ENCODE results near the gene CTDP1. TPM values are rescaled to one million over a fixed set of nuclear protein-coding genes. Genes with fewer than 3 reads are reported as not detected.

The CTDP1 gene
- total and polyA plus RNA-seq, 12 donors: 3.8 to 23.9 (median 15.8) TPM

DNA sequence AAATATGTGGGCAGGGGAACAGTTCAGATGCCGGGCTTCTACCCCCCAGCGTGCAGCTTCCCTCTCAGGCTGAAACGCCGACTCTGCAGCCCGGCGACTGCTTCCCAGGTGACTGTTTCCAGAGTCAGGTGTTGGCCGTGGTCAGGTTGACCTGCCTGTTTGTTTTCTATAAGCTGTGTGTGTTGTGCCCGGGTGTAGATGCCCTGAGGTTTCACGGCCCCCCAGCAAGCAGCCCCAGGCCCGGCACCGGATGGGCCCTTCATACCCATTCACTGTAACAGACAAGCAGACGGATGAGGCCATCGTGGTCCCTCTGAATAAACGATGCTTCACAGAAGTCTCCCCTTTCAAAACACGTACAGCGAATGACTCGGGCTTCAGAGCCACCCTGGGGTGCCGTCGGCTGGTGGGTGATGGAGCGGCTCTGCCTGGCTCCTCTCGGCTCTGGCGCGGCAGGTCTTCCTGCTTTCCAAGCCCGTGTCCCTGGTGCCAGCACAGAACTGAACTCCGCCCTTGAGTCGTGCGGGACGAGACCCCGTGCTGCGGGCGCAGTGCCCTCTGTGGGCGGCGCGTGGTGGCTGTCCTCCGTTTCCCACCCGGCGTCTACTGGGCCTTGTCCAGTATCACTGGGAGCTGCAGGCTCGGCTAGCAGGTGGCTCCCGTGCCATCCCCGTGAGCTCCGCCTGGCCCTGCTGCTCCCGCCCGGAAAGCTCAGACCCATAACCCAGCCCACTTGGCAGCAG is 103.1 kb downstream of the CTDP1 start:
- no peaks in the 10 kb centered on the region for H3K9me3 ChIP-seq (replicated peaks in 1 of 3)
- intact Hi-C loops (cut with DNase I): no loop called here
- no peak overlapping the region for H3K27ac ChIP-seq
- H3K4me1 ChIP-seq (replicated peaks in 1 of 2): no peaks in the 10 kb centered on the region
- no peak for TF ChIP-seq POLR2A (IDR thresholded peaks at IDR 0.05)
- TF ChIP-seq, protein P1, sequence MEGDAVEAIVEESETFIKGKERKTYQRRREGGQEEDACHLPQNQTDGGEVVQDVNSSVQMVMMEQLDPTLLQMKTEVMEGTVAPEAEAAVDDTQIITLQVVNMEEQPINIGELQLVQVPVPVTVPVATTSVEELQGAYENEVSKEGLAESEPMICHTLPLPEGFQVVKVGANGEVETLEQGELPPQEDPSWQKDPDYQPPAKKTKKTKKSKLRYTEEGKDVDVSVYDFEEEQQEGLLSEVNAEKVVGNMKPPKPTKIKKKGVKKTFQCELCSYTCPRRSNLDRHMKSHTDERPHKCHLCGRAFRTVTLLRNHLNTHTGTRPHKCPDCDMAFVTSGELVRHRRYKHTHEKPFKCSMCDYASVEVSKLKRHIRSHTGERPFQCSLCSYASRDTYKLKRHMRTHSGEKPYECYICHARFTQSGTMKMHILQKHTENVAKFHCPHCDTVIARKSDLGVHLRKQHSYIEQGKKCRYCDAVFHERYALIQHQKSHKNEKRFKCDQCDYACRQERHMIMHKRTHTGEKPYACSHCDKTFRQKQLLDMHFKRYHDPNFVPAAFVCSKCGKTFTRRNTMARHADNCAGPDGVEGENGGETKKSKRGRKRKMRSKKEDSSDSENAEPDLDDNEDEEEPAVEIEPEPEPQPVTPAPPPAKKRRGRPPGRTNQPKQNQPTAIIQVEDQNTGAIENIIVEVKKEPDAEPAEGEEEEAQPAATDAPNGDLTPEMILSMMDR (IDR thresholded peaks at IDR 0.05): no peak
- no peak for DNase-seq
- no peak overlapping the region for H3K4me3 ChIP-seq
- no peaks in the 10 kb centered on the region for H3K36me3 ChIP-seq (replicated peaks in 1 of 2)
- WGBS, 4 donors: 87 to 94% (median 90%) methylated on average over 13 to 43 of the region's 43 CpGs
- H3K27me3 ChIP-seq: peaks cover 18% of the 10 kb centered on the region

DNA sequence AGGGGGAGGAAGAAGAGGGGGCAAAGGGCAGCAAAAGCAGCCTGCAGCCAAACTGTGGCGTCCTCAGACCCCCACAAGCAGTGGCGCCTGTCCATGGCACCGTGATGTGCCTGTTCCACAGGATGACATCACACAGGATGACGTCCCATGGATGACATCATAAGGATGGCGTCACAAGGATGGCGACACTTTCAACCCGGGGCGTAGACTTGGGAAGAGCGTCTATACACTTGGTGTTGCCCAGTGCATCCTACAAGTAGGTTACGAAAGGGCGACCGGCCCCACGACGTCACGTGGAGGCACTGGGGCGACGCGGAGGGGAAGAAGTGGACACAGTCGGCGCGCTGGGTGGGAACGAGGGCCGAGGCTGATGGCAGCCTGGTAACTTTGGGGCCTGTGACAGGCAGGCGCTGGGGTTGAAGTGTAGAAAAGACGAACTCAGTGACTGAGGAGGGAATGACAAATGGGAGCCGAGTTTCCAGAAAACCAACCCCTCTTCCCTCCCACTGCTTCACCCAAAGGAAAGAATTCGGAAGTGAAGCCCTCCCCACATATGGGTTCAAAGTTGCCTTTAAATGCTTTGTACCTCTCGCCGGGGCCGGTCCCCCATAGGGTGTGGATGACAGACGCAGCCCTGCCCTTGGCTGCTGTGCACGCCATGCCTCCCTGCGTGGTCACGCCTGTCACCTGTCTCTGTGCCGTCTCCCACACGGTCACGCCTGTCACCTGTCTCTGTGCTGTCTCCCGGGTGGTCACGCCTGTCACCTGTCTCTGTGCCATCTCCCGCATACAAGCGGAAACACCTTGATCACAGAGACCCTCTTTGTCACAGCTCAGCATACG is 104.7 kb downstream of the CTDP1 start:
- DNase-seq: no peak
- no peaks in the 10 kb centered on the region for H3K9me3 ChIP-seq (replicated peaks in 1 of 3)
- H3K27ac ChIP-seq: no peak overlapping the region
- no peaks in the 10 kb centered on the region for H3K4me1 ChIP-seq (replicated peaks in 1 of 2)
- H3K36me3 ChIP-seq (replicated peaks in 1 of 2): no peaks in the 10 kb centered on the region
- intact Hi-C loops (cut with DNase I): no loop called here
- 80 to 85% (median 82%) methylated on average over 39 to 42 of the region's 42 CpGs for WGBS, 4 donors
- TF ChIP-seq, protein P1 (IDR thresholded peaks at IDR 0.05): no peak
- no peak overlapping the region for H3K4me3 ChIP-seq
- H3K27me3 ChIP-seq: peaks cover 31% of the 10 kb centered on the region

DNA sequence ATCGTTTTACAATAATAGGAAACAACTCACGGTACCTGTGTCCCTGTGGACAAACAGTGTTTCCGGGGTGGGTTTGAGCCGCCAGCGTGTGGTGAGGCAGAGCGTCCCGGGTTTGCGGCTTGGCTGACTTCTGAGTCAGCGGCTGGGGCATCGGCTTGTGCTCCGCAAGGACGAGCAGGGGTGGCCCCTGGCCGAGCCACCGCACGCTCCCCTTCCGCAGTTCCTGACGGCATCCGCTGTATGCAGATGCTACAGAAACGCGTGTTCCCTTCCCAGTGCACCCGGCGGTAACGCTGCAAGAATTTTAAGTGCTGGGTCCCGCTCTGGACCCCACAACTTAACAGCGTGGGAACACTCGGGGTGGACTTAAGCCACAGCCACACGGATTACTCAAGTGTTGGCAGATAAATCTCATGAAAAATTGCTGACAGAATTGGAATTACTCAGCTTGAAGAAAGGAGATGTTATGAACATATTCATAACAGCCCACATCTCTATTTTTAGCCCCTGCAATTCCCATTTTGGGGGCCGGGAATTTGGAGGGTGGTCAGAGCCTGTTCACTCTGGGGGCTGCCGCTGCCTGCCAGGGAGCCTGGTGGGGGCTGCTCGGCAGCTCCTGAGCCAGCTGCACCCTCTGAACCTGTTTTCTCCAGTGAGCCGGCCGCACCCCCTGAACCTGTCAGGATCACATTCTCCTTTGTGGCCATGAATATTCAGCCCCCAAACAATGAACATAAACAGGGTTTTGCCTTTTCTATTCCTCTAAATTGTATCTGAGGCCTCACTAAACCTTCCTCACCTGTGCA is 105.6 kb downstream of the CTDP1 start:
- Histone ChIP-seq H3K4me3 (no peak overlapping the region), H3K36me3 (replicated peaks in 1 of 2) (no peaks in the 10 kb centered on the region), H3K27me3 (peaks cover 34% of the 10 kb centered on the region), H3K4me1 (replicated peaks in 1 of 2) (no peaks in the 10 kb centered on the region), H3K9me3 (replicated peaks in 1 of 3) (no peaks in the 10 kb centered on the region), H3K27ac (no peak overlapping the region)
- intact Hi-C loops (cut with DNase I): no loop called here
- no peak for DNase-seq
- no peak for TF ChIP-seq POLR2A (IDR thresholded peaks at IDR 0.05)
- TF ChIP-seq, protein P1 (IDR thresholded peaks at IDR 0.05): no peak
- WGBS, 4 donors: 60 to 78% (median 67%) methylated on average over 31 to 32 of the region's 32 CpGs

DNA sequence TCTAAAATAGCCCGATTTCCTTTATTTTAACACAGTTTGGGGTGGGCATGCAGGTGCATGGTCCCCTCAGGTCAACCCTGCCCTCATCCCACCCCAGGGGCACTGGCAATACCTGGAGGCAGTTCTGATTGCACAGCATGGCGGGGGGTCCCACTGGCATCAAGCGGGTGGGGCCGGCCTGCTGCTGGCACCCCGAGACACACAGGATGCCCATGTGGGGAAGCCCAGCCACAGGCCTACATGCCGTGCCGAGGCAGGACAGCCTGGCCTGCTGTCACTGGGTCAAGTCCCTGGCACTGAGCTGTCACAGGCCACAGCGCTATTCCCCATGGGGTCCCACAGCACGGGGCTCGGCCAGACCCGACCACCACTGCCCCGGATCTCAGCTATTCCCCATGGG is 106.2 kb downstream of the CTDP1 start:
- Histone ChIP-seq H3K27me3 (peaks cover 34% of the 10 kb centered on the region), H3K9me3 (replicated peaks in 1 of 3) (no peaks in the 10 kb centered on the region), H3K4me1 (replicated peaks in 1 of 2) (no peaks in the 10 kb centered on the region), H3K4me3 (no peak overlapping the region), H3K36me3 (replicated peaks in 1 of 2) (no peaks in the 10 kb centered on the region), H3K27ac (no peak overlapping the region)
- no peak for DNase-seq
- intact Hi-C loops (cut with DNase I): no loop called here
- WGBS, 4 donors: 47 to 89% (median 76%) methylated on average over 4 to 12 of the region's 12 CpGs
- no peak for TF ChIP-seq POLR2A (IDR thresholded peaks at IDR 0.05)
- TF ChIP-seq, protein P1 (IDR thresholded peaks at IDR 0.05): no peak

Measured in adrenal gland (tissue), 12 donors.